KMS-11 (cell line): Measurements from ENCODE around the gene ARHGEF17.

Source experiments
- H2AFZ ChIP-seq: fragments of 200-600 bp; sonication (generic); 2 replicates; pipeline ENCODE4 v1.6.1; 2016; ENCODE audit warnings: antibody characterized with exemption, mixed run types, low read depth
- H3K27ac ChIP-seq: fragments of 200-600 bp; sonication (generic); 2 replicates; pipeline ENCODE4 v1.6.1; 2016; ENCODE audit warnings: mild to moderate bottlenecking, mixed run types
- H3K27me3 ChIP-seq: fragments of 200-600 bp; sonication (generic); 2 replicates; pipeline ENCODE4 v1.6.1; 2017; ENCODE audit warnings: mild to moderate bottlenecking, low read depth, mixed run types, moderate library complexity; ENCODE audit not compliant: insufficient read depth
- H3K36me3 ChIP-seq: fragments of 200-600 bp; sonication (generic); 2 replicates; pipeline ENCODE4 v1.6.1; 2017; ENCODE audit warnings: mild to moderate bottlenecking, mixed run types; ENCODE audit not compliant: insufficient read depth
- H3K4me1 ChIP-seq: fragments of 200-600 bp; sonication (generic); 2 replicates; pipeline ENCODE4 v1.6.1; 2016; ENCODE audit warnings: mild to moderate bottlenecking, low read depth, mixed run types; ENCODE audit not compliant: poor library complexity, severe bottlenecking
- H3K4me2 ChIP-seq: fragments of 200-600 bp; sonication (generic); 2 replicates; pipeline ENCODE4 v1.7.0; 2016; ENCODE audit warnings: mild to moderate bottlenecking, mixed run types
- H3K4me3 ChIP-seq: fragments of 200-600 bp; sonication (generic); IDR thresholded peaks from 2 replicates; pipeline ENCODE4 v1.6.1; 2017; ENCODE audit warnings: low read depth, low read length, mixed read lengths; ENCODE audit not compliant: insufficient read depth
- H3K79me2 ChIP-seq: fragments of 200-600 bp; sonication (generic); 2 replicates; pipeline ENCODE4 v1.6.1; 2016; ENCODE audit warnings: low read depth, mixed run types; ENCODE audit not compliant: insufficient read depth
- H3K9ac ChIP-seq: fragments of 200-600 bp; sonication (generic); 2 replicates; pipeline ENCODE4 v1.6.1; 2016; ENCODE audit warnings: mild to moderate bottlenecking, mixed run types
- H4K20me1 ChIP-seq: fragments of 200-600 bp; sonication (generic); 2 replicates; pipeline ENCODE4 v1.6.1; 2016; ENCODE audit warnings: mild to moderate bottlenecking, mixed run types; ENCODE audit not compliant: insufficient read depth
- TF ChIP-seq, protein P1 (sequence below): fragments of 200-600 bp; sonication (generic); conservative IDR thresholded peaks from 2 replicates; pipeline ENCODE4 v1.6.1; 2017; ENCODE audit warnings: low read depth, mild to moderate bottlenecking, antibody characterized with exemption, low read length, moderate library complexity, mixed read lengths

ARHGEF17 gene

DNA sequence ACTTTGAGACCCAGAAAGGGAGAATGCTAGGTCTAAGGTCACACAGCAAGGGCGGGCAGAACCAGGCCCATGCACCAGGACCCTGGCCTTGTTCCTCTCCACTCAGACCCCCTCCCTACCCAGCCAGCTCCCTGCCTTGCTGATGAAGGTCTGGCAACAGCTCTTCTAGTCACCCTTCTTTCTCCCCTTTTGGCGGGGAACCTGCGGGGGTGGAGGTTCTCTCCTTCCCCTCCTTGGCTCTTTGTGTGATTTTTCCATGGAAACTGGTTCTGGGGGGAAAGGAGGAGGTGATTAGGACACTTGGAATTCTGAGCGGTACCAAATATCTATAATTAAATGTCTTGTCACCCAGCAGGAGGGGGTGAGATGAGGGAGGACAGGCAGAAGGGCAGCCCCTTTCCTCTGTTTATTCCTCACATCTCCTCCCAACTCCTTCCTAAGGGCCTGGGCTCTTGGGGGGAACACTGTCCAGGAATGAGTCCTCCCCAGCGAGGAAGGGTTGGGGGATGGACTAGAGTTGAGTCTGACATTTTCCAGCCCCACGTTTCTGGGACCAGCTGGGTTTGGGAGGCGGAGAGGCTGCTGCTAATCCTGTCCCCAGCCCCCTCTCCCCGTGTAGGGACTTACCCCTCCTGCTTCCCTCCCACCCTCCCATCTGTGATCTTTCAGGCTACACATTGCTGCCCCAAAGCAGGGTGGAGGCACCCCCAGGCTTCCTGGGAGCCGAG, 7.4 kb downstream of the ARHGEF17 start:
- Histone ChIP-seq H3K4me2 (no peak overlapping the region), H3K4me1 (no peaks in the 10 kb centered on the region), H3K27ac (no peak overlapping the region), H3K4me3 (no peak overlapping the region), H3K9ac (no peak overlapping the region), H3K36me3 (no peaks in the 10 kb centered on the region), H4K20me1 (no peaks in the 10 kb centered on the region), H2AFZ (no peak overlapping the region), H3K27me3 (no peaks in the 10 kb centered on the region), H3K79me2 (no peaks in the 10 kb centered on the region)
- TF ChIP-seq, protein P1, sequence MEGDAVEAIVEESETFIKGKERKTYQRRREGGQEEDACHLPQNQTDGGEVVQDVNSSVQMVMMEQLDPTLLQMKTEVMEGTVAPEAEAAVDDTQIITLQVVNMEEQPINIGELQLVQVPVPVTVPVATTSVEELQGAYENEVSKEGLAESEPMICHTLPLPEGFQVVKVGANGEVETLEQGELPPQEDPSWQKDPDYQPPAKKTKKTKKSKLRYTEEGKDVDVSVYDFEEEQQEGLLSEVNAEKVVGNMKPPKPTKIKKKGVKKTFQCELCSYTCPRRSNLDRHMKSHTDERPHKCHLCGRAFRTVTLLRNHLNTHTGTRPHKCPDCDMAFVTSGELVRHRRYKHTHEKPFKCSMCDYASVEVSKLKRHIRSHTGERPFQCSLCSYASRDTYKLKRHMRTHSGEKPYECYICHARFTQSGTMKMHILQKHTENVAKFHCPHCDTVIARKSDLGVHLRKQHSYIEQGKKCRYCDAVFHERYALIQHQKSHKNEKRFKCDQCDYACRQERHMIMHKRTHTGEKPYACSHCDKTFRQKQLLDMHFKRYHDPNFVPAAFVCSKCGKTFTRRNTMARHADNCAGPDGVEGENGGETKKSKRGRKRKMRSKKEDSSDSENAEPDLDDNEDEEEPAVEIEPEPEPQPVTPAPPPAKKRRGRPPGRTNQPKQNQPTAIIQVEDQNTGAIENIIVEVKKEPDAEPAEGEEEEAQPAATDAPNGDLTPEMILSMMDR, result no peak

DNA sequence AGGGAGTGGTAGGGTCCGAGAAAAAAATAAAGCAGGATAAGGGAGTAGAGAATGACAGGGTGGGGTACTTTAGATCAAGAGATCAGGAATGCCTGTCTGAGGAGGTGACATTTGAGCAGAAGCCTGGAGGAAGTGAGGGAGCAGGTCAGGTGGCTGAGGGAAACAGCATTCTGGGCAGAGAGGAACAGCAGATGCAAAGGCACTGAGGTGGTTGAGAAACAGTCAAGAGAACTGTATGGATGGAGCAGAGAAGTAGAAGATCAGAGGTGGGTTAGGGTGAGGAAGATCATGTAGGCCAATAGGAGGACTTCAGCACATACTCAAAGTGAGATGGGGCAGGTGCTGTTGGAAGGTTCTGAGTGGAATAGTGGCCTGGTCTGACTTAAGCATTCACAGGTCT, 8.3 kb downstream of the ARHGEF17 start:
- Histone ChIP-seq H2AFZ (no peak overlapping the region), H3K27ac (no peak overlapping the region), H4K20me1 (no peaks in the 10 kb centered on the region), H3K4me2 (no peak overlapping the region), H3K36me3 (no peaks in the 10 kb centered on the region), H3K4me3 (no peak overlapping the region), H3K4me1 (no peaks in the 10 kb centered on the region), H3K27me3 (no peaks in the 10 kb centered on the region), H3K9ac (no peak overlapping the region), H3K79me2 (no peaks in the 10 kb centered on the region)
- TF ChIP-seq, protein P1, result no peak

- Histone ChIP-seq H3K9ac (no peak overlapping the region), H3K36me3 (no peaks in the 10 kb centered on the region), H3K4me2 (no peak overlapping the region), H3K27ac (no peak overlapping the region), H3K4me3 (no peak overlapping the region), H3K79me2 (no peaks in the 10 kb centered on the region), H3K4me1 (no peaks in the 10 kb centered on the region), H4K20me1 (no peaks in the 10 kb centered on the region), H3K27me3 (no peaks in the 10 kb centered on the region), H2AFZ (no peak overlapping the region)
- TF ChIP-seq, protein P1, result no peak
Observed at GRCh38 chr11:73317373-73317772, 9.3 kb downstream of the ARHGEF17 start.

DNA sequence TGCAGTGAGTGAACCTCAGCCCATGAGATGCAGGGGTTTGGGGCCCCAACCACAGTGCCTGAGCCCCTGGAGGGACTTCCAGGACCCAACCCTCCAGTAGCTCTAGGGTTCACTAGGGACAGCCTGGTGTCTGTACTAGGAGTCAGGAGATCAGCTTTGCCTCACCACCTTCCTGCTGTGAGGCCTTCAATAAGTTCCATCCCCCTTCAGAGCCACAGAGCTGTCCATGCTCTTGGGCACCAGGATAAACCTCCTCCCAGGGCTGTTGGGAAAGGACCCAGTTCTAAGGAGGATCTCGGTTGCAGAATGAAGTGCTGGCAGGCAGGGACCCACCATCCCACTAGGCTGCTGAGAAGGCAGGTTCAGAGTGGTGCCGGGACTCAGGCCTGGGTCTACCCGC, 9.7 kb downstream of the ARHGEF17 start:
- Histone ChIP-seq H3K9ac (no peak overlapping the region), H3K4me1 (no peaks in the 10 kb centered on the region), H3K4me2 (no peak overlapping the region), H4K20me1 (no peaks in the 10 kb centered on the region), H3K27ac (no peak overlapping the region), H3K79me2 (no peaks in the 10 kb centered on the region), H3K36me3 (no peaks in the 10 kb centered on the region), H2AFZ (no peak overlapping the region), H3K4me3 (no peak overlapping the region), H3K27me3 (no peaks in the 10 kb centered on the region)
- TF ChIP-seq, protein P1, result no peak
